Fibroblast of lung (primary cell): ENCODE data around the gene SLC16A5. TPM values are rescaled to one million over a fixed set of nuclear protein-coding genes. Genes with fewer than 3 reads are reported as not detected.

Experiments used
- DNase-seq, 2 donors: peaks; one replicate each; pipeline versions ENCODE4 v3.0.0 to v3.0.0-alpha.2; 2010; ENCODE audit warnings: low read depth in 2 of 2
- H2AFZ ChIP-seq: 2 replicates; pipeline ENCODE4 v1.5.1; 2012; ENCODE audit warnings: low read length, control low read depth, inconsistent platforms
- H3K27ac ChIP-seq: 2 replicates; pipeline ENCODE4 v1.5.1; 2011; ENCODE audit warnings: low read length, control low read depth; ENCODE audit not compliant: insufficient read depth
- H3K27me3 ChIP-seq: 2 replicates; pipeline ENCODE4 v1.5.1; 2011; ENCODE audit warnings: mild to moderate bottlenecking, low read length; ENCODE audit not compliant: control insufficient read depth, insufficient read depth
- H3K36me3 ChIP-seq: 2 replicates; pipeline ENCODE4 v1.5.1; 2011; ENCODE audit warnings: low read length; ENCODE audit not compliant: control insufficient read depth, insufficient read depth
- H3K4me1 ChIP-seq: 2 replicates; pipeline ENCODE4 v1.5.1; 2011; ENCODE audit warnings: low read length; ENCODE audit not compliant: control insufficient read depth, insufficient read depth; ENCODE audit errors: extremely low read depth
- H3K4me2 ChIP-seq: 2 replicates; pipeline ENCODE4 v1.5.1; 2011; ENCODE audit warnings: low read length, control low read depth; ENCODE audit not compliant: insufficient read depth; ENCODE audit errors: extremely low read depth
- H3K4me3 ChIP-seq, 4 experiments: fragments of 200-600 bp in 1 of 4; sonication (generic) in 1 of 4; replicated peaks in 1 of 4; 2 replicates each; pipeline ENCODE4 v1.5.1; 2011 to 2016; ENCODE audit warnings: low read length in 4 of 4, low read depth in 3 of 4, mild to moderate bottlenecking in 3 of 4, control low read depth in 2 of 4, inconsistent platforms in 1 of 4, mixed read lengths in 1 of 4; ENCODE audit not compliant: insufficient read depth in 1 of 4; ENCODE audit errors: control extremely low read depth in 1 of 4
- H3K79me2 ChIP-seq: 2 replicates; pipeline ENCODE4 v1.5.1; 2012; ENCODE audit warnings: mild to moderate bottlenecking, low read length, inconsistent platforms; ENCODE audit not compliant: control insufficient read depth, insufficient read depth
- H3K9ac ChIP-seq: 2 replicates; pipeline ENCODE4 v1.5.1; 2011; ENCODE audit warnings: mild to moderate bottlenecking, low read length, control low read depth; ENCODE audit not compliant: insufficient read depth
- H3K9me3 ChIP-seq: 2 replicates; pipeline ENCODE4 v1.5.1; 2012; ENCODE audit warnings: low read depth, low read length; ENCODE audit not compliant: control insufficient read depth, insufficient read depth
- H4K20me1 ChIP-seq: 2 replicates; pipeline ENCODE4 v1.5.1; 2011; ENCODE audit warnings: low read length; ENCODE audit not compliant: control insufficient read depth, insufficient read depth; ENCODE audit errors: extremely low read depth
- EZH2 ChIP-seq: IDR thresholded peaks from 2 replicates; pipeline ENCODE4 v1.5.1; 2012; ENCODE audit warnings: low read length, control low read depth, mild to moderate bottlenecking; ENCODE audit errors: missing control alignments
- polyA plus RNA-seq, 2 donors: library from polyadenylated mRNA; depleted of rRNA in 1 of 2; stranded (reverse) in 1 of 2; unstranded in 1 of 2; fragments of >200 nt; gene quantifications; 2 replicates each; pipeline ENCODE4 v1.2.1, GENCODE V29; 2011 to 2012; ENCODE audit warnings: missing spikeins in 1 of 2
- total RNA-seq: library from RNA; depleted of rRNA; stranded (reverse); fragments of >200 nt; gene quantifications from 2 replicates; pipeline ENCODE4 v1.2.1, GENCODE V29; 2014
- TF ChIP-seq, protein P1 (sequence below), 2 donors: IDR thresholded peaks in 1 of 2; conservative IDR thresholded peaks in 1 of 2; 1 replicate in 1 of 2; 2 replicates in 1 of 2; pipeline ENCODE4 v1.5.1; 2011 to 2012; ENCODE audit warnings: low read length in 2 of 2, control low read depth in 1 of 2, inconsistent platforms in 1 of 2, low read depth in 1 of 2, mild to moderate bottlenecking in 1 of 2

The SLC16A5 gene
- total and polyA plus RNA-seq, 2 donors (not counting 1 experiment from before 2014, with no cell fraction given) = 1.5 to 8.4 TPM

DNA sequence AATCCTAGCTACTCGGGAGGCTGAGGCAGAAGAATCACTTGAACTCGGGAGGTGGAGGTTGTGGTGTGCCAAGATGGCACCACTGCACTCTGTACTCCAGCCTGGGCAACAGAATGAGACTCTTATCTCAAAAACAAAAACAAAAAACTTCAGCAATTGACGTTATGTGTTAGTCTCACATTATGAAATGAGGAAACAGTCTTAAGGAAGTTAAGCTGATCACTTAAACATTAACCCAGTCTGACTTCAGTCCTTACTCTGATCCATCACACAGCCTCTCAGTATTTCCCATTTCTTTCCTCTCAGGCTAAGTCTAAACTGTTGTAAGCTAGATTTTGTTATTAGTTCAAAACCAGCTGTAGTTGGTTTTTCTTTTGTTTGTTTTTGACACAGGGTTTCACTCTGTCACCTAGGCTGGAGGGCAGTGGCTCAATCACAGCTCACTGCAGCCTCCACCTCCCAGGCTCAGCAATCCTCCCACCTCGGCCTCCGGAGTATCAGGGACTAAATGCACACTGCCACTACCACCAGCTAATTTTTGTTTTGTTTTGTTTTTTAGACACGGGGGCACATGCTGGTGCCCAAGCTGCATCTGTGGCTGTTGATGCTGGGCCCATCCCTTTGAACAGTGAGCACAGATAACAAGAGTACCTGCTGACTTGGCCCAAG, 60.3 kb downstream of the SLC16A5 start:
- H3K27me3 ChIP-seq = no peaks in the 10 kb centered on the region
- no peak overlapping the region for H3K4me2 ChIP-seq
- no peak overlapping the region for H2AFZ ChIP-seq
- no peak overlapping the region for H3K27ac ChIP-seq
- DNase-seq = no peak
- H3K9me3 ChIP-seq = no peaks in the 10 kb centered on the region
- H3K4me1 ChIP-seq = peaks cover 8% of the 10 kb centered on the region
- no peak for TF ChIP-seq EZH2
- TF ChIP-seq, protein P1, sequence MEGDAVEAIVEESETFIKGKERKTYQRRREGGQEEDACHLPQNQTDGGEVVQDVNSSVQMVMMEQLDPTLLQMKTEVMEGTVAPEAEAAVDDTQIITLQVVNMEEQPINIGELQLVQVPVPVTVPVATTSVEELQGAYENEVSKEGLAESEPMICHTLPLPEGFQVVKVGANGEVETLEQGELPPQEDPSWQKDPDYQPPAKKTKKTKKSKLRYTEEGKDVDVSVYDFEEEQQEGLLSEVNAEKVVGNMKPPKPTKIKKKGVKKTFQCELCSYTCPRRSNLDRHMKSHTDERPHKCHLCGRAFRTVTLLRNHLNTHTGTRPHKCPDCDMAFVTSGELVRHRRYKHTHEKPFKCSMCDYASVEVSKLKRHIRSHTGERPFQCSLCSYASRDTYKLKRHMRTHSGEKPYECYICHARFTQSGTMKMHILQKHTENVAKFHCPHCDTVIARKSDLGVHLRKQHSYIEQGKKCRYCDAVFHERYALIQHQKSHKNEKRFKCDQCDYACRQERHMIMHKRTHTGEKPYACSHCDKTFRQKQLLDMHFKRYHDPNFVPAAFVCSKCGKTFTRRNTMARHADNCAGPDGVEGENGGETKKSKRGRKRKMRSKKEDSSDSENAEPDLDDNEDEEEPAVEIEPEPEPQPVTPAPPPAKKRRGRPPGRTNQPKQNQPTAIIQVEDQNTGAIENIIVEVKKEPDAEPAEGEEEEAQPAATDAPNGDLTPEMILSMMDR (conservative IDR thresholded peaks at IDR 0.05 in 1 of 2, IDR thresholded peaks at IDR 0.05 in 1 of 2; ENCODE audit: low read depth in 1 of 2, low read length in 2 of 2) = no peak
- no peak overlapping the region for H3K4me3 ChIP-seq
- no peaks in the 10 kb centered on the region for H4K20me1 ChIP-seq
- no peak overlapping the region for H3K9ac ChIP-seq
- peaks cover 52% of the 10 kb centered on the region for H3K79me2 ChIP-seq
- peaks cover 10% of the 10 kb centered on the region for H3K36me3 ChIP-seq

DNA sequence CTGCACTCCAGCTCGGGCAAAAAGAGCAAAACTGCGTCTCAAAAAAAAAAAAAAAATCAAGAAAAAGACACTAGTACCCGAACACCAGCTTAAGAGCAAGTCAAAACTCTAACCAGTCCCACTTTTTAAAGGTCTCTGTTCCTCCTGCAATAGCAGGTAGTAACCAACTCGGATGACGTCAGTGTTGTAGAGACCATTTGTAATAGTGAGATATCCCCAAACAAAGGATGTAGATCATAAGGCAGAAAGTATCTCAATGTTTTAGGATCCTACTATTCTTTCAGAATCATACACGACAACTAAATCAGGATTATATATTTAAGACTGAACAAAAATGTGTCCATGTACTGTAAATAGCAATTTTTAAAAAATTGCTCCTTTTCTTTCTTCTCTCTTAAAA, 64.2 kb downstream of the SLC16A5 start:
- Histone ChIP-seq H3K4me2 (peak overlapping the region; percentile 98), H3K27ac (no peak overlapping the region), H3K9ac (no peak overlapping the region), H3K9me3 (no peaks in the 10 kb centered on the region), H3K36me3 (peaks cover 4% of the 10 kb centered on the region), H2AFZ (no peak overlapping the region), H4K20me1 (no peaks in the 10 kb centered on the region), H3K4me1 (peaks cover 8% of the 10 kb centered on the region), H3K27me3 (no peaks in the 10 kb centered on the region), H3K4me3 (peak overlapping the region; percentile 21 to 96 (median 92)), H3K79me2 (peaks cover 64% of the 10 kb centered on the region)
- peak; percentile 25 to 53 for DNase-seq
- no peak for TF ChIP-seq EZH2
- TF ChIP-seq, protein P1 (conservative IDR thresholded peaks at IDR 0.05 in 1 of 2, IDR thresholded peaks at IDR 0.05 in 1 of 2; ENCODE audit: low read depth in 1 of 2, low read length in 2 of 2) = no peak

DNA sequence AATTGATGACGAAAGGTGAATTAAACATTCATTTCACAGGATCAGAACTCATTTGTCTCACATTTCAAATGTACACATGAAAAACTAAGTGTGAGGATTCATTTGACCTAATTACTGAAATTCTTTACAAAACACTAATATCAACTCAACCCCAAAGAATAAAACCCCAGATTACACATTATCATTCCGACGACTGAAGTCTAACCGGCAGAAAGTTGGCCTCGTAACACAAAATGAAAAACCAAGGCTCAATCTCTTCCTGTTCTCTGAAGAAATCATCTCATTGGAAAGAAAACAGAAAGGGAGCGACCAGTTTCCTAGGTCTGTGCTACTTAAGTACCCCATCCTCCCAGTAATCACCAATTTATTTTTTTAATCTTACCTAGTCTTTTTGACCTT, 64.8 kb downstream of the SLC16A5 start:
- Histone ChIP-seq H2AFZ (no peak overlapping the region), H4K20me1 (no peaks in the 10 kb centered on the region), H3K27ac (peak overlapping the region; percentile 80), H3K4me3 (peak overlapping the region; percentile 89 to 96 (median 96)), H3K27me3 (no peaks in the 10 kb centered on the region), H3K4me1 (peaks cover 8% of the 10 kb centered on the region), H3K9ac (peak overlapping the region; percentile 23), H3K4me2 (peak overlapping the region; percentile 98), H3K9me3 (no peaks in the 10 kb centered on the region), H3K36me3 (peaks cover 4% of the 10 kb centered on the region), H3K79me2 (peaks cover 64% of the 10 kb centered on the region)
- peak in 1 of 2 donors; percentile 22 for DNase-seq
- TF ChIP-seq, protein P1 (conservative IDR thresholded peaks at IDR 0.05 in 1 of 2, IDR thresholded peaks at IDR 0.05 in 1 of 2; ENCODE audit: low read depth in 1 of 2, low read length in 2 of 2) = no peak
- no peak for TF ChIP-seq EZH2
